ENCODE measurements around the gene SCAF4. TPM values are rescaled to one million over a fixed set of nuclear protein-coding genes. Genes with fewer than 3 reads are reported as not detected.

Gene SCAF4
- total and polyA plus RNA-seq, 2 donors (not counting 3 experiments of a cell fraction or from before 2014, with no cell fraction given) = 12.2 to 41.2 TPM

DNA sequence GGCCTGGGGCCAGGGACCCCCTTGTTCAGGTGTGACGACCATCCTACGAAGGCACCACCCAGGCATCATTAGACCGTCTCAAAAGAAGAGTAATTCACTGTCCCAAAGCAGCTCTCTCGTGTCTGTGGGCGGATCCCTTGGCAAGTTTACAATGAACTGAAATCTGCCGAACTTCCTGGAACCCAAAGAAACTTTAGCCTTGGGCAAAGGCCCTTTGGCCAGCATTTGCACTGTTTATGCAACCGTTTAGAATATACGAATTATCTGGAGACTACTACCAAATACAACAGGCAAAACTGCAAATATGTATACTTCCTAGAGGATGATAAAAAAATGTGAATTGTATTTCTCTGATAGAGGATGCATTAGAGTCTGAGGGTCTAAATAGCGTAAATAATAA lies 73.9 kb downstream of the SCAF4 start:
- H3K79me2 ChIP-seq (ENCODE audit: control insufficient read depth, insufficient read depth, low read length) = peaks cover 28% of the 10 kb centered on the region
- no peak overlapping the region for H2AFZ ChIP-seq (ENCODE audit: low read depth, low read length)
- H3K9me3 ChIP-seq (replicated peaks; ENCODE audit: control insufficient read depth, insufficient read depth, low read length) = no peaks in the 10 kb centered on the region
- TF ChIP-seq, protein P1, sequence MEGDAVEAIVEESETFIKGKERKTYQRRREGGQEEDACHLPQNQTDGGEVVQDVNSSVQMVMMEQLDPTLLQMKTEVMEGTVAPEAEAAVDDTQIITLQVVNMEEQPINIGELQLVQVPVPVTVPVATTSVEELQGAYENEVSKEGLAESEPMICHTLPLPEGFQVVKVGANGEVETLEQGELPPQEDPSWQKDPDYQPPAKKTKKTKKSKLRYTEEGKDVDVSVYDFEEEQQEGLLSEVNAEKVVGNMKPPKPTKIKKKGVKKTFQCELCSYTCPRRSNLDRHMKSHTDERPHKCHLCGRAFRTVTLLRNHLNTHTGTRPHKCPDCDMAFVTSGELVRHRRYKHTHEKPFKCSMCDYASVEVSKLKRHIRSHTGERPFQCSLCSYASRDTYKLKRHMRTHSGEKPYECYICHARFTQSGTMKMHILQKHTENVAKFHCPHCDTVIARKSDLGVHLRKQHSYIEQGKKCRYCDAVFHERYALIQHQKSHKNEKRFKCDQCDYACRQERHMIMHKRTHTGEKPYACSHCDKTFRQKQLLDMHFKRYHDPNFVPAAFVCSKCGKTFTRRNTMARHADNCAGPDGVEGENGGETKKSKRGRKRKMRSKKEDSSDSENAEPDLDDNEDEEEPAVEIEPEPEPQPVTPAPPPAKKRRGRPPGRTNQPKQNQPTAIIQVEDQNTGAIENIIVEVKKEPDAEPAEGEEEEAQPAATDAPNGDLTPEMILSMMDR (IDR thresholded peaks at IDR 0.05; ENCODE audit: extremely low read depth in 1 of 2, insufficient read depth in 1 of 2, low read depth in 1 of 2, low read length in 2 of 2) = no peak
- TF ChIP-seq FOS (IDR thresholded peaks at IDR 0.05; ENCODE audit: borderline replicate concordance, insufficient read depth, low read length) = no peak
- no peak for TF ChIP-seq POLR2AphosphoS5 (IDR thresholded peaks at IDR 0.05; ENCODE audit: insufficient read depth, low read depth, low read length)
- TF ChIP-seq MAX (IDR thresholded peaks at IDR 0.05; ENCODE audit: insufficient read depth, insufficient read length) = no peak
- no peak for TF ChIP-seq MYC (IDR thresholded peaks at IDR 0.05; ENCODE audit: low read depth, low read length)
- TF ChIP-seq POLR2A (IDR thresholded peaks at IDR 0.05; ENCODE audit: low read depth, low read length) = no peak
- no peak for TF ChIP-seq EZH2 (IDR thresholded peaks at IDR 0.05; ENCODE audit: borderline replicate concordance, low read depth, low read length, severe bottlenecking)
- TF ChIP-seq GATA2 (IDR thresholded peaks at IDR 0.05; ENCODE audit: insufficient read depth, insufficient read length, low read depth, low read length) = no peak
- TF ChIP-seq JUN (IDR thresholded peaks at IDR 0.05; ENCODE audit: borderline replicate concordance, insufficient read depth, insufficient read length, low read depth) = no peak
- FAIRE-seq (no peak), DNase-seq (ENCODE audit: low read depth, low spot score) (no peak)
- no peak overlapping the region for H3K27ac ChIP-seq (ENCODE audit: insufficient read depth, low read depth, low read length)
- no TSS peak for BruUV-seq (replicated peaks)
- dilution Hi-C loops (cut with MboI; ENCODE audit: extremely low pct_ligation_motif_present, low sequenced_read_pairs) (no loop called here), intact Hi-C loops (cut with micrococcal nuclease) (no loop called here)
- ChIA-PET POLR2A (no interaction called here), CTCF (no interaction called here)
- no peak overlapping the region for H3K4me3 ChIP-seq (replicated peaks in 1 of 3; ENCODE audit: insufficient read depth in 1 of 3, low read depth in 1 of 3, low read length in 3 of 3)
- H3K9me1 ChIP-seq (replicated peaks; ENCODE audit: control insufficient read depth, extremely low read depth, insufficient read depth, low read length) = no peaks in the 10 kb centered on the region
- H3K4me1 ChIP-seq (ENCODE audit: control insufficient read depth, extremely low read depth, insufficient read depth, low read length) = peaks cover 7% of the 10 kb centered on the region
- no peaks in the 10 kb centered on the region for H3K36me3 ChIP-seq (ENCODE audit: control insufficient read depth in 2 of 2, extremely low read depth in 1 of 2, insufficient read depth in 2 of 2, low read length in 2 of 2)
- H3K9ac ChIP-seq (replicated peaks; ENCODE audit: extremely low read depth, insufficient read depth, low read length) = no peak overlapping the region
- no peaks in the 10 kb centered on the region for H3K27me3 ChIP-seq (ENCODE audit: control insufficient read depth in 2 of 2, insufficient read depth in 2 of 2, low read length in 2 of 2)
- no peak overlapping the region for H3K4me2 ChIP-seq (ENCODE audit: insufficient read depth, low read length)
- no peaks in the 10 kb centered on the region for H4K20me1 ChIP-seq (replicated peaks; ENCODE audit: control insufficient read depth, extremely low read depth, insufficient read depth, low read length)

Data from endothelial cell of umbilical vein (primary cell).